ENCODE results near the gene LRCOL1.

The LRCOL1 gene

DNA sequence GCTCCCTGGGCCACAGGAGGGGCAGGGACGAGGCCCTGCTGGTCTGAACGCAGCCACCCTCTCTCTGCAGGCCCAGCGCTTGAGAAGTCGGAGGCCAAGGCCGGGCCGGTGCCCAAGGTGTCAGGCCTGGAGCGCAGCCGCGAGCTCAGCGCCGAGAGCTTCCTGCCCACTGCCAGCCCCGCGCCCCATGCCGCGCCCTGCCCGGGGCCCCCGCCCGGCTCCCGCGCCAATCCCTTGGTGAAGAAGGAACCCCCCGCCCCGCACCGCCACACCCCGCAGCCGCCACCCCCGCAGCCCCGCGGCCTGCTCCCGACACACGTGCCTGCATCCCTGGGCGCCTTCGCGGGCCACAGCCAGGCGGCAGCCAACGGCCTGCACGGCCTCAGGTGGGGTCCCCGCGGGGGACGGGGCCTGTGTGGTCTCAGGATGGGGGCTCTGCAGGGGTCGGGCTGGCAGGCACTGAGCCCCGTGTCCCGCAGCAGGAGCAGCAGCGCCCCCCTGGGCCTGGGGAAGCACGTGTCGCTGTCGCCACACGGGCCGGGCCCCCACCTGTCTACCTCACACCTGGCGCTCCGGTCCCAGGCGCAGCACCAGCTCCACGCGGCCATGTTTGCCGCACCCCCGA is 40.4 kb downstream of the LRCOL1 start:
- no peak overlapping the region for H3K4me3 ChIP-seq (ENCODE audit: low read depth, low read length)
- TF ChIP-seq, protein P1, sequence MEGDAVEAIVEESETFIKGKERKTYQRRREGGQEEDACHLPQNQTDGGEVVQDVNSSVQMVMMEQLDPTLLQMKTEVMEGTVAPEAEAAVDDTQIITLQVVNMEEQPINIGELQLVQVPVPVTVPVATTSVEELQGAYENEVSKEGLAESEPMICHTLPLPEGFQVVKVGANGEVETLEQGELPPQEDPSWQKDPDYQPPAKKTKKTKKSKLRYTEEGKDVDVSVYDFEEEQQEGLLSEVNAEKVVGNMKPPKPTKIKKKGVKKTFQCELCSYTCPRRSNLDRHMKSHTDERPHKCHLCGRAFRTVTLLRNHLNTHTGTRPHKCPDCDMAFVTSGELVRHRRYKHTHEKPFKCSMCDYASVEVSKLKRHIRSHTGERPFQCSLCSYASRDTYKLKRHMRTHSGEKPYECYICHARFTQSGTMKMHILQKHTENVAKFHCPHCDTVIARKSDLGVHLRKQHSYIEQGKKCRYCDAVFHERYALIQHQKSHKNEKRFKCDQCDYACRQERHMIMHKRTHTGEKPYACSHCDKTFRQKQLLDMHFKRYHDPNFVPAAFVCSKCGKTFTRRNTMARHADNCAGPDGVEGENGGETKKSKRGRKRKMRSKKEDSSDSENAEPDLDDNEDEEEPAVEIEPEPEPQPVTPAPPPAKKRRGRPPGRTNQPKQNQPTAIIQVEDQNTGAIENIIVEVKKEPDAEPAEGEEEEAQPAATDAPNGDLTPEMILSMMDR (conservative IDR thresholded peaks at IDR 0.05; ENCODE audit: low read depth, low read length), result no peak
- no peak for DNase-seq (ENCODE audit: low read depth)

DNA sequence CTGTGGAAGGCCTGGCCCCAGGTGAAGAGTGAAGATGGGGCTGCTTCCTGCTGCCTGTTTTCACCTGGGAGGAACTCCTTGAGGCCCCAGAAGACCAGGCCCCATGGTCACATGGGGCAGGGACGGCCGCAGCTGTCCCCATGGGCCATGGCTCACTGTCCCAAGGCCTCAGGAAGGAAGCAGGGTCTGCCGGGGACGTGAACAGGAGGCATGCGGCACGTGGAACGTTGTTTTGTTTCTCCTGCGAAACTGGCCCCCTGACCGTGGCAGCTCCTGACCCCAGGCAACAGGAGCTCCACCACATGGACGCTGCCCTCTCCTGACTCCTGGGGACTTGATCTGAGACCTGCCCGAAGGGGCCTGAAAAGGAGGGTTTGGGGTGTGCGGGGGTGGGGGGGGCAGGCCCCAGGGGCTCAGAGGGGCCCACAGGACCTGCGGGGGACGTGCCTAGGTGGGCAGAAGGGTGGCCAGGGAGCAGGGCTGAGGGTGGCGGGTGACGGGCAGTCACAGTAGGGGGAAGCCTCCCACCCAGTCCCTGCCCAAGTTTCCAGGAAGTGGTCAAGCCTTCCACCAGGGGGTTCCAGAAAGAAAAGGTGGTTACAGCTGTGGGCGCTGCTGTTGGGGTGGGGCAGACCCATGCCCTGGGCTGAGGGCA is 41.4 kb downstream of the LRCOL1 start:
- TF ChIP-seq, protein P1 (conservative IDR thresholded peaks at IDR 0.05; ENCODE audit: low read depth, low read length), result no peak
- H3K4me3 ChIP-seq (ENCODE audit: low read depth, low read length), result no peak overlapping the region

DNA sequence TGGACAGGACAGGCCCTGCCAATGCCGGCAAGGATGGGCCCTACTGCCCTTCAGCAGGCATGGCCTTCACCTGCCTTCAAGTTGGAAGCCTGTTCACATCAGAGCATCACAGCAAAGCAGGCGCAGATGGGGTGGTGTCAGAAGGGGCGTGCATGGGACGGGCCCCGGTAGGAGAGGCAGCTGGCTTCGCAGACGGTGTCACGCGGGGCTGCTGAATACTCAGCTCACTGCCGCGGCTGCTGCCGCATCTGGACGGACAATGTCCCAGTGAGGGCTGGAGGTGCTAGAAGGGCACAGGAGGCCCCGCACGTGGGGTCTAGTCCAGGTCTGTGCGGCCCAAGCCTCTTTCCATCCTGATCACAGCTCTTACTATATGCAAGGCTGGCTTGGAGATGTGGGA is 42.1 kb downstream of the LRCOL1 start:
- DNase-seq (ENCODE audit: low read depth), result no peak
- H3K4me3 ChIP-seq (ENCODE audit: low read depth, low read length), result no peak overlapping the region
- TF ChIP-seq, protein P1 (conservative IDR thresholded peaks at IDR 0.05; ENCODE audit: low read depth, low read length), result no peak

More for the DNA sequence above, 41.4 kb downstream of the LRCOL1 start:
- no peak for DNase-seq (ENCODE audit: low read depth)

DNA sequence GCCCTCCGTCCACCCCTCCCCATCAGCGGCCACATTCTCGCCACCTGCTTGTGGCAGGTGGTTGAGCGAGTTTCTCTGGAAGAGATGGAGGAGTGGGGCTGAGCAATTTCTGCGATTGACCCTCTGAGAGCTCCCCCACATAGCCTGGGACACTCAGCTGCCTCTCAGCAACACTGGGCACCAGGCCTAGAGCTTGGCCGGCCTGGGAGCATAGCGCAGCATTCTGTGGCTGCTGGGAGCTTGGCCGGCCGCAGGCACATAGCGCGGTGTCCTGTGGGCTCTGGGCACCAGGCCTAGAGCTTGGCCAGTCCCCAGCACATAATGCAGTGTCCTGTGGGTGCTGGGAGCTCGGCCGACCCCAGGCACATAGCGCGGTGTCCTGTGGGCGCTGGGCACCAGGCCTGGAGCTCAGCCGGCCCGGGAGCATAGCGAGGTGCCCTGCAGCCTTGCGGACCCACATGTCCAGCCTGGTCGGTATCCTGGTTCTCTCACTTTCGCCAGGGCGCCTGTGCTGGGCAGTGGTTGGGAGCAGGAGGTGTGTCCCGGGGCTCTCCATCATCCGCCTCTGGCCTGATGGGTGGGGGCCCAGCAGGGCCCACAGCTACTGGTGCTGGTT is 43.8 kb downstream of the LRCOL1 start:
- no peak overlapping the region for H3K4me3 ChIP-seq (ENCODE audit: low read depth, low read length)
- TF ChIP-seq, protein P1 (conservative IDR thresholded peaks at IDR 0.05; ENCODE audit: low read depth, low read length), result no peak
- no peak for DNase-seq (ENCODE audit: low read depth)

DNA sequence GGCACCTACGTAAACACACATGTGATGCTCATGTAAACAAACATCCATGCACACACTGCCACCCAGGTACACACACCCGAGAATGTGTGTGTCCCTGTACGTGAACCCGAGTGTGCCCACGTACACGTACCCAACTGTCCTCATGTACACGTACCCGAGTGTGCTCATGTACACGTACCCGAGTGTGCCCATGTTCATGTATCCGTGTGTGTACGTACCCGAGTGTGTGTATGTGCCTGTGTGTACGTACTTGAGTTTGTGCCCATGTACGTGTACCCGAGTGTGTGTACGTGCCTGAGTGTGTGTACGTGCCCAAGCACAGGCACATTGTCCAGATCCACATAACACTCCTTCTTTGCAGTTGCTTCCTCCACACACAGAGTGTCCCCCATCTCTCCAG is 45.0 kb downstream of the LRCOL1 start:
- no peak overlapping the region for H3K4me3 ChIP-seq (ENCODE audit: low read depth, low read length)
- no peak for DNase-seq (ENCODE audit: low read depth)
- TF ChIP-seq, protein P1 (conservative IDR thresholded peaks at IDR 0.05; ENCODE audit: low read depth, low read length), result no peak

DNA sequence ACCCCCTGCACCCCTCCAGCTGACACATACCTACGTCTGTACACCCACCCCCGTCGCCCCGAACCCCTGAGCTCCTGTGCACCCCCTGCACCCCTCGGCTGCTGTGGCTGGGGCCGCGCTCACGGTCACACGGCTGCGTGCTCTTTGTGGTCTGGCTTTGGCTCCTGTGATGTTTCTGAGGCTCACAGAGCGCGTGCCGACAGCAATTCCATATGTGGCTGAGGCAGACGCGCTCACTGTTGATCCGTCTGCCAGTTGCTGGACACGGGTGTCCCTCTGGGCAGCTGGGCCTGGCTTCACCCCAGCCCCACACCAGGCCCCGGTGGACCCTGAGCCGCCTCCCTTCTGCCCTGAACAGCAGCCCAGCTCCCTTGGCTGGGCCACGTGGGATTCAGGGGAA is 46.5 kb downstream of the LRCOL1 start:
- TF ChIP-seq, protein P1 (conservative IDR thresholded peaks at IDR 0.05; ENCODE audit: low read depth, low read length), result no peak
- DNase-seq (ENCODE audit: low read depth), result no peak

More for the DNA sequence above, 46.5 kb downstream of the LRCOL1 start:
- no peak overlapping the region for H3K4me3 ChIP-seq (ENCODE audit: low read depth, low read length)

Data from choroid plexus epithelial cell (primary cell).